ENCODE measurements around the gene FAM110A. TPM values are rescaled to one million over a fixed set of nuclear protein-coding genes. Genes with fewer than 3 reads are reported as not detected.
A peak's percentile ranks its signal among the peaks of the same experiment; 100 is the strongest.
"Not testable (repeated sequence)": the region's sequence is repeated elsewhere in the genome, so short reads cannot be mapped to it uniquely, and the experiment has no call there.

FAM110A gene
- total RNA-seq, 1 donor, result 10.6 TPM

DNA sequence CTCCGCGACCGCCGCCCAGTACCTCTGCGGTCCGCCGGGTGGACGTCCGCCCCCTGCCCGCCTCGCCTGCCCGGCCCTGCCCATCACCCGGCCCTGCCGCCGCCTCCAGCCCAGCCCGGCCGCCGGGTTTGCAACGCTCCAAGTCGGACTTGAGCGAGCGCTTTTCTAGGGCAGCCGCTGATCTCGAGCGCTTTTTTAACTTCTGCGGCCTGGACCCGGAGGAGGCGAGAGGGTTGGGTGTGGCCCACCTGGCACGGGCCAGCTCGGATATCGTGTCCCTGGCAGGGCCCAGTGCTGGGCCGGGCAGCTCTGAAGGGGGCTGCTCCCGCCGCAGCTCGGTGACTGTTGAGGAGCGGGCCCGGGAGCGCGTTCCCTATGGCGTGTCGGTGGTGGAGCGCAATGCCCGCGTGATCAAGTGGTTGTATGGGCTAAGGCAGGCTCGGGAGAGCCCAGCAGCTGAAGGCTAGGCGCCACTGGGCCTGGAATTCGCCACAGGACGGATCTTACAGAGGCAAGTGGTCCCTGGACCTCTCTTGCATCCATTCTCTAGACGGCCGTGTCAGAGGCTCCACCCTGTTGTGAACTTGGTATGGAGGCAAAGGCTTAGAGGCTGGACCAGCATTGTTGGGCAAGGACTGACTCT is 11.8 kb downstream of the FAM110A start:
- peak overlapping the region; percentile 44 for H3K4me3 ChIP-seq (ENCODE audit: low read length)
- no peaks in the 10 kb centered on the region for H3K9me3 ChIP-seq (ENCODE audit: low read depth, low read length)
- H3K4me1 ChIP-seq (ENCODE audit: insufficient read depth, low read length), result peaks cover 80% of the 10 kb centered on the region
- H3K27me3 ChIP-seq (ENCODE audit: insufficient read depth, low read length), result peaks cover 10% of the 10 kb centered on the region

DNA sequence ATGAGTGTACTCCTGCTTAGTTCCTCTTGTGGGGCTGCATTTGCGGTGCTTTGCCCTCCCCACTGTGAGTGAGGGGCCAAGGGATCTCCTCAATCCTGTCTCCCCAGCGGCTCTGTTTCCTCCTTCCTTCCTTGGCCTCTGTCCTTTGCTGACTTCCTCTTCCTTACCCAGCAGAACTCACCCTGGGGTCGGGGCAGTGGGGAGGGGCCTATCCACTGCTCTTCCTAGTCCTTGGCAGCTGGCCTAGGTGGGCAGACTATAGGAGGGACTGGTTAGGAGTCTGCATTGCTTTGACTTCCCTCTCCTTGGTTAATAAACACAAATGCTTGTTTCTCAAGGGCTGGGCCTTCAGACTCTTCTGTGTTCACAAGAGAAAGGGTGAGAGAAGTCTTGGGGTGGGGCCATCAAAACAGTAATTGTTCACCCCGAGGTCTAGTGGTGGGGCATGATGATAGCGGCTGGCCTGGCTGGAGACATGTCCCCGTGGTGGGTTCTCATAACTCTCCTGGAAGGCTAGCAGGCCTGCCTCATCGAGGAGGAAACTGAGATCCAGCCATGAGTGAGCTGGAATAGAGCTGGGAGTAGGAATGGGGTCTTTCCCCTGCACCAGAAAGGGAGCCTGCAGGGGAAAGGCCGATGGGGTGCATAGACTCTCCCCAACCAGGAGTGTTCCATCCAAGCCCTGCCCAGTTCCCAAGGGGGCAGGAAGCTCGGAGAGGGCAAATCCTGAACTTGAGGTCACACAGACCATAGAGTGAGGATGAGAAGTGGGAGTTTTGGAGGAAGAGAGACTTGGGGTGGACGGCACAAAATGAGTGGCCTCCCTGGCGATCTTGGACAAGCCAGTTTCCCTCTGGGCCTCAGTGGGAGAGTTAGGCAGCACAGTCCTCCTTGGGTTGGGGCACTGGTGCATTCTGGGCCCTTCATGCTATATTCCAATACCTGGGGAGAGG is 12.7 kb downstream of the FAM110A start:
- Histone ChIP-seq H3K4me1 (ENCODE audit: insufficient read depth, low read length) (peaks cover 73% of the 10 kb centered on the region), H3K27me3 (ENCODE audit: insufficient read depth, low read length) (peaks cover 10% of the 10 kb centered on the region), H3K4me3 (ENCODE audit: low read length) (peak overlapping the region; percentile 44), H3K9me3 (ENCODE audit: low read depth, low read length) (no peaks in the 10 kb centered on the region)

DNA sequence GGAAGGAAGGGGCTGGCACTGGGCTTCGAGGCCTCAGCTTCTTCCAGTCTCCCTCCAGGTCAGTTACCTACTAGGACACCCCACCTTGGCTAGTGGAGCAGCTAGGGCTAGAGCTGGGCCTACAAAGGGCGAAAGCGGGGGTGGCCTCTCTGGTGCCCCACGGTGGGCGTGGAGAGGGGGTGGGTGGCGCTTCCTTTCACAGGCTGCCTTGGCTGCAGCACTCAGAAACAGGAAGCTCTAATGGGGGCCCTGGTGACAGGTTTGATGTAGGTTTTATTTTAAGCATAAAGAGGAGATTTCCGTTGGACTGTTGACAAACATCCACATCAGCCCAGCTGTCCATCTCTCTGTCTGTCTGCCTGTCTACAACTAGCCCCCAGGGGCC is 13.4 kb downstream of the FAM110A start:
- Histone ChIP-seq H3K4me1 (ENCODE audit: insufficient read depth, low read length) (peaks cover 66% of the 10 kb centered on the region), H3K4me3 (ENCODE audit: low read length) (peak overlapping the region; percentile 44), H3K27me3 (ENCODE audit: insufficient read depth, low read length) (peaks cover 6% of the 10 kb centered on the region), H3K9me3 (ENCODE audit: low read depth, low read length) (no peaks in the 10 kb centered on the region)

DNA sequence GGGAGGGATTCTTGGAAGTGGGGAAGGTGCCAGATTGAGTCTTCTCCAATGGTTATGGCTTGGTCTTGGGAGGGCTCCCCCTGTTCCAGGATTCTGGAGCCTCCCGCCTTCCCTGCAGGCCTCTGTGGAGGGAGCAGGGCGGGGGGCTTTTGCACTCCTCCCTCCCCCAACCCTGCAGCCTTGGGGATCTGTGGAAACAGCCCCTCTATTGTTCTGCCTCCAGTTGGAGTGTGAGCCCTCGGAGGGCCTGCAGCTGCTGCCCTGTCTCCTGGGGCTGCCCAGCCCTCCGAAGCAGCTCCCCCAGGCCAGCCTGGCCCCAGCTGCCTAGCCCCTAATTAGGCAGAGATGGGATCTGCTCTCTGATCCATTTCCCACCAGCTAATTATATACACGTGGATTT is 14.7 kb downstream of the FAM110A start:
- no peak overlapping the region for H3K4me3 ChIP-seq (ENCODE audit: low read length)
- no peaks in the 10 kb centered on the region for H3K27me3 ChIP-seq (ENCODE audit: insufficient read depth, low read length)
- peaks cover 54% of the 10 kb centered on the region for H3K4me1 ChIP-seq (ENCODE audit: insufficient read depth, low read length)
- H3K9me3 ChIP-seq (ENCODE audit: low read depth, low read length), result no peaks in the 10 kb centered on the region

DNA sequence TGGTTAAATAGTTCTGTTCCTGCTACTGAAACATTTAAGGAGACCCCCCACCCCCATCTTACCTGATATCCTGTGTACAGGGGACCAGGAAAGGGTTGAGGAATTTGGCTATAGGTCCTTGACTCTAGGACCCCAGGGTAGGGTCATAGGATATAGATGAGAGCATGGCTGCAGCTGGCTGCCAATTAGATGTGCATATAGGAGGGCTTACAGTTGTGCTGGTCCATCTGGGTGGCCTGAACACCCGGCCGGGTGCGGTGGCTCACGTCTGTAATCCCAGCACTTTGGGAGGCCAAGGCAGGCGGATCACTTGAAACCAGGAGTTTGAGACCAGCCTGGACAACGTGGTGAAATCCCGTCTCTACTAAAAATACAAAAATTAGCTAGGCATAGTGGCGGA is 15.2 kb downstream of the FAM110A start:
- peaks cover 49% of the 10 kb centered on the region for H3K4me1 ChIP-seq (ENCODE audit: insufficient read depth, low read length)
- not testable (repeated sequence) for H3K9me3 ChIP-seq (ENCODE audit: low read depth, low read length); H3K4me3 ChIP-seq (ENCODE audit: low read length); H3K27me3 ChIP-seq (ENCODE audit: insufficient read depth, low read length)

DNA sequence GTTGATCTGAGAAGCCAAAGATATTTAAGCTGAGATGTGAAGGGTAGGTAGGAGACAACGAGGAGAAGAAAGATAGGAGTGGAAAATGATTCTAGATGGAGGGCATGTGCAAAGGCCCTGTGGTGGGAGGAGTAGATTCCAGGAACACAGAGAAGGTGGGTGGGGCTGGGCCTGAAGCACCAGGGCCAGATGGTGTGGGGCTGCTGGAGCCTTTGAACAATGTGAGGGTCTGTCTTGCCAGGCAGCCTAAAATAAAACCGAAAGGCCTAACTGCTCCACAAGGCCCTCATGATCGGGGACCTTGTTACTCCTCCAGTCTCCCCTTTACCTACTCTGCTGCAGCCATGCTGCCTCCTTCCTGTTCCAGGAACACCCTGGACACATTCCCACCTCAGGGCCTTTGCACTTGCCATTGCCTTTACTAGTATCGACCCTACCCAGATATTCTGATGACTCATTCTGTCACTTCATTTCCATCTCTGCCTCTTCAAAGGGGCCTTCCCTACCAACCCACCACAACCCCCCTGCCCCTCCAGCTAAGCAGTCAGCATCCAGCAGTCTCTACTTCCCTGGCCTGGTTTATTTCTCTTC is 20.0 kb downstream of the FAM110A start:
- H3K4me3 ChIP-seq (ENCODE audit: low read length), result no peak overlapping the region

DNA sequence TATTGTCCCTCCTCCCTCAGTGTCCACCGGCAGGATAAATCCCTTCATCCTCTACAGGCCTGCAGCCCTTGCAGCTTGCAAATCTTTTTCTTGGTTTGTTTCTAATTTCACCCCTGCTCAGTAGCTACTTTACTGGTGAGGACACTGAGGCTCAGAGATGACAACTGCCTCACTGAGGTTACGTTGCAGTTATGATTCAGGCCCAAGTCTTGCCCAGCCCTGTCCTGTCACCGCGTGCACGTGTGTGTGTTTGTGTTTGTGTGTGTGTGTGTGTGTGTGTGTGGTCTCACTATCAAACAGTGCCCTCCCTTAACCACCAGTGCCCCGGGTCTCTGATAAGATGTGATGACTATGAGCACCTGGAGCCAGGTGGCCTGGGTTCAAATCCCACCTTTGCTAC is 21.1 kb downstream of the FAM110A start:
- Histone ChIP-seq H3K4me1 (ENCODE audit: insufficient read depth, low read length) (peaks cover 33% of the 10 kb centered on the region), H3K4me3 (ENCODE audit: low read length) (no peak overlapping the region), H3K27me3 (ENCODE audit: insufficient read depth, low read length) (no peaks in the 10 kb centered on the region), H3K9me3 (ENCODE audit: low read depth, low read length) (no peaks in the 10 kb centered on the region)

More for the DNA sequence above, 20.0 kb downstream of the FAM110A start:
- Histone ChIP-seq H3K4me1 (ENCODE audit: insufficient read depth, low read length) (peaks cover 25% of the 10 kb centered on the region), H3K9me3 (ENCODE audit: low read depth, low read length) (no peaks in the 10 kb centered on the region), H3K27me3 (ENCODE audit: insufficient read depth, low read length) (no peaks in the 10 kb centered on the region)

DNA sequence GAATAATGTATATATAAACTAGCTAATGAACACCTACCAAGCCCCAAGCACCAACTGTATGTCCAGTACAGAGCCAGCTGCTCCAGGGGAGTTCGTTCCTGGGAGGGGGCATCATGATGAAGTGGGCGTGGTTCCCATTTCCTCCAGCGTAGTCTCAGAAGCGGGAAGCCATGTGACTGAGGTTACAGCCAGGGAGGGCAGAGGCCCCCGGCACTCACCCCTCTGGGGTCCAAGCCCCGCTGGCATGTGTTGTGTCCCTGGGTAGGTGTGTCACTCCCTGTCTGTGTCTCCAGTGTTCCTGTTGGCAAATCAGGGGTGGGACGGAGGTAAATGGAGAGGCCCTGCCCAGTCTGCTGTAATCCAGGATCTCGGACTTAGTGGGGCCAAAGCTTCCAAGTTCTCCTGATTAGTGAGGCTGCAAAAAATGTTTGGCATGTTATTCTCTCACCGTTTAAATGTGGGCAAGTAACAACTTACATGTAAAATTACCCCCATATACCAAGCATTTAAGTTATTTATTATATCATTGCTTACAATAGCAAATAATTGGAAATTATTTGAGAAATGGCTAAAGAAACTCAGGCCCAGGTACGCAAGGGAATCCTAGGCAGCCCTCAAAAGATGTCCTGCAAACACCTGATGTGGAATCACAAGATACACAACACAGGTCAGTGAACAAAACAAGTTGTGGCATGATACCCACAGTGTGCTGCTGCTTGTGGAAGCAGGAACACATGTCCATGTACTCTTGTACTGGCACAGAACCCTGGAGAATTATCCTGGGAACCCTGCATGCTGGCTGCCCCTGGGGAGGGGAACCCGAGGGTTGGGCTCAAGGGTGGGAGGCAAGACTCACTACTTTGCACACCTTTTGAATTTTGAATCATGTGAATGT is 22.2 kb downstream of the FAM110A start:
- Histone ChIP-seq H3K9me3 (ENCODE audit: low read depth, low read length) (no peaks in the 10 kb centered on the region), H3K4me1 (ENCODE audit: insufficient read depth, low read length) (peaks cover 39% of the 10 kb centered on the region), H3K27me3 (ENCODE audit: insufficient read depth, low read length) (no peaks in the 10 kb centered on the region), H3K4me3 (ENCODE audit: low read length) (no peak overlapping the region)

DNA sequence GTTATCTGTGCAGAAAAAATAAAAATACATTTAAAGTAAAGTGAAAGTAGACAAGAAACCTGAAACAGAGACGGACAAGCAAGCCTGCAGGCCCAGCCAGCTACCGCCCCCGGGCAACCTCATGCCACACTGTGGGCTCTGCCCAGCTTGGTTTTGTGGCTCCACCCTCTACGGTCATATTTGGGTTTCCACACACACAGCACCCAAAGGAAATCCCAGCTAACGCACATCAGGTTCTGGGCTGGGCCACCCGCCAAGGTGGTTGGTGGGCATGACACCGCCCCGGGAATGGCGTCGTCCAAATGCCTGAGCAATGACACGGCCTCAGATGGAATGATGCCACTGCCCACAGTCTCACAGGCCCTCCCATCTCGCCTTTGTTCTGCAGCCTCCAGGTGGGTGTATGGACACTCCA is 22.9 kb downstream of the FAM110A start:
- H3K27me3 ChIP-seq (ENCODE audit: insufficient read depth, low read length), result no peaks in the 10 kb centered on the region
- H3K4me1 ChIP-seq (ENCODE audit: insufficient read depth, low read length), result peaks cover 39% of the 10 kb centered on the region
- no peaks in the 10 kb centered on the region for H3K9me3 ChIP-seq (ENCODE audit: low read depth, low read length)
- no peak overlapping the region for H3K4me3 ChIP-seq (ENCODE audit: low read length)

DNA sequence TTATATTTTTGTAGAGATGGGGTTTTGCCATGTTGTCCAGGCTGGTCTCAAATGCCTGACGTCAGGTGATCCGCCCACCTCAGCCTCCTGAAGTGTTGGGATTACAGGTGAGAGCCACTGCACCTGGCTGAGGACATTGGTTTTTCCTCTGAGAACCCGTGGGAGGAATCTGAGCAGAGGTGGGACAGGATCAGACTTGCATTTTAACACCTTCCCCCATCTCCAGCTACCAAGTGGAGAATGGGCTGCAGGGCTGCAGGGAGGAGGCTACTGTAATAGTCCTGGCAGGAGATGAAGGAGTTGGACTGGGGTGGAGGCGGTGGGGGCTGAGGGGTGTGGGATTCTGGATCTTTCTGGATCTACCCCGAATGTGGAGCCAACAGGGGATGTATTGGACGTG is 24.5 kb downstream of the FAM110A start:
- Histone ChIP-seq H3K27me3 (ENCODE audit: insufficient read depth, low read length) (no peaks in the 10 kb centered on the region), H3K4me3 (ENCODE audit: low read length) (no peak overlapping the region), H3K9me3 (ENCODE audit: low read depth, low read length) (no peaks in the 10 kb centered on the region), H3K4me1 (ENCODE audit: insufficient read depth, low read length) (peaks cover 39% of the 10 kb centered on the region)

DNA sequence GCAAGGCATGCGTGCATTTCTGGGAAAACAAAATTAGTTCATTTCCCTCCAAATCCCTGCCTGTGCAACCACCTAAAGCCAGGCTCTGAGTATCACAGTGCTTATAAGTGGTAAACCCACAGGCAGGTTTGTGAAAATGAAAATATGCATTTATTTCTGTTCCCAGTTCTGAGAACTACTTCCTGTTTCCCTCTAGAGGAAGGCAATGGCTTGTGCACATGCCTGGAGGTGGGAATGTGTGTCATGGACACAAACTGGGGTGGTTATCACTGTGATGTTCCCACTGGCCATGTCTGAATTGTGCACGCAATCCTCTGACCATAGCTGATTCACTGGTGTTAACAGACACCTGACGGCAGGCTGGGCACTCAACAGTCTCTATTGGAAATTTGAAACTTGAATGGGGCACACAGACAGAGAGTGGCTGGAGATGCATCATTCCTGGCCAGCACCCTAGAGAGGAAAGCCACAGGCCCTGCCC is 26.3 kb downstream of the FAM110A start:
- Histone ChIP-seq H3K4me1 (ENCODE audit: insufficient read depth, low read length) (peaks cover 34% of the 10 kb centered on the region), H3K4me3 (ENCODE audit: low read length) (no peak overlapping the region), H3K9me3 (ENCODE audit: low read depth, low read length) (no peaks in the 10 kb centered on the region), H3K27me3 (ENCODE audit: insufficient read depth, low read length) (no peaks in the 10 kb centered on the region)

DNA sequence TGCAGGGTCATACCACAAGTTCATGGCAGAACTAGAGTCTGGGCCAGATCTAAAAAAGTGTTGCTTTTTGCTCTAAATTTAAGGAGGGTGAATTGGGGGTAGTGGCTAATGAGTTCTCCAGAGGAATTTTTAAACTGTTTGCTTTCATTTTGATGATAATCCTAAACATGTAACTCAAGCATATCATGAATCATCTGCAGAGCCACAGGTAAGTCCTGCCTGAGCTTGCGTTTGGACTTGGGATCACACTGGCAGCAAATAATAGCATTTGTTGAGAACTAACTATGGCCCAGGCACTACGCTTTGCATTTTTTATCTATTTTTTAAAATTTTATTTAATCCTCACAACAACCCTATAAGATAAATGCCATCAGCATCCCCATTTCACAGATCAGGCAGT is 27.4 kb downstream of the FAM110A start:
- Histone ChIP-seq H3K4me3 (ENCODE audit: low read length) (no peak overlapping the region), H3K27me3 (ENCODE audit: insufficient read depth, low read length) (no peaks in the 10 kb centered on the region)

DNA sequence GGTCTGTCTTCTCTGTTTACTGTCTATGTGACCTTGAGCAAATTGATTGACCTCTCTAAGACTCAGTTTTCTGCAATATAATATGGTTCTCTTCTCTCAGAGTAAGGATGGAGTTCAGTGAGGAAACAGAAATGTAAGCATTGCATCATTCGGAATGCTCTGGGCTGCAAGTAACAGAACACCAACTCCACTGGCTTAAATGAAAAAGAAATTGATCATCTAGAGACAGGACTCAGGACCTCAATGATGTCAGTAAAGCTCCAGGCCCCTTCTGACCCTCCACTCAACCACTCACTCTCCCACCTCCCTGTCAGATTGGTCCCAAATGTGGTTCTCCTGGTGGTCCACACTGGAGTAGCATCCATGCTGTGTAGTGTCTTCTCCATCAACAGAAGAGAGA is 31.9 kb downstream of the FAM110A start:
- Histone ChIP-seq H3K27me3 (ENCODE audit: insufficient read depth, low read length) (no peaks in the 10 kb centered on the region), H3K4me3 (ENCODE audit: low read length) (no peak overlapping the region), H3K4me1 (ENCODE audit: insufficient read depth, low read length) (no peaks in the 10 kb centered on the region), H3K9me3 (ENCODE audit: low read depth, low read length) (no peaks in the 10 kb centered on the region)

More for the DNA sequence above, 27.4 kb downstream of the FAM110A start:
- peaks cover 22% of the 10 kb centered on the region for H3K4me1 ChIP-seq (ENCODE audit: insufficient read depth, low read length)
- H3K9me3 ChIP-seq (ENCODE audit: low read depth, low read length), result no peaks in the 10 kb centered on the region

DNA sequence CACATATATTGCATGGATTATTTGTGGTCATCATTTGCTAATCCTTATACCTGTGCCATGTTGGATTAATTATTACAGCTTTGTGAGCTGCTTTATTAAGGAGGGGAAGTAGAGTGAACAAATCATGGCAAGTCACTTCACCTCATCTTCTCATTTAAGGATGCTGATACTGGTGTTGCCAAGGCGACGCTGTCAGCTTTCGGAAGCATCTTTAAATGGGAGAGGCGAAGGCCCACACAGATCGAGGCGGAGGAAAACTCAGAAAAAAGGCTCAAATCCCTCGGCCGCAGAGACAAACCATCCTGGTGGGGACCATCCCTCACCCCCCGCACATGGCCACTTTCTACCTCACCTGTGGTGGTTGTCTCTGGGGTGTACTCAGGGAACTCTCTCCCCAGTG is 34.8 kb downstream of the FAM110A start:
- no peaks in the 10 kb centered on the region for H3K9me3 ChIP-seq (ENCODE audit: low read depth, low read length)
- H3K4me3 ChIP-seq (ENCODE audit: low read length), result no peak overlapping the region
- no peaks in the 10 kb centered on the region for H3K4me1 ChIP-seq (ENCODE audit: insufficient read depth, low read length)
- no peaks in the 10 kb centered on the region for H3K27me3 ChIP-seq (ENCODE audit: insufficient read depth, low read length)
